ENCODE data around the gene NEGR1. TPM values are rescaled to one million over a fixed set of nuclear protein-coding genes. Genes with fewer than 3 reads are reported as not detected.

Gene NEGR1
- total RNA-seq, 1 experiment from 2014 or later: 0.05 TPM

- POLR2A ChIA-PET: no interaction called here
Measured at GRCh38 chr1:71618191-71618590, 664.1 kb downstream of the NEGR1 start.

DNA sequence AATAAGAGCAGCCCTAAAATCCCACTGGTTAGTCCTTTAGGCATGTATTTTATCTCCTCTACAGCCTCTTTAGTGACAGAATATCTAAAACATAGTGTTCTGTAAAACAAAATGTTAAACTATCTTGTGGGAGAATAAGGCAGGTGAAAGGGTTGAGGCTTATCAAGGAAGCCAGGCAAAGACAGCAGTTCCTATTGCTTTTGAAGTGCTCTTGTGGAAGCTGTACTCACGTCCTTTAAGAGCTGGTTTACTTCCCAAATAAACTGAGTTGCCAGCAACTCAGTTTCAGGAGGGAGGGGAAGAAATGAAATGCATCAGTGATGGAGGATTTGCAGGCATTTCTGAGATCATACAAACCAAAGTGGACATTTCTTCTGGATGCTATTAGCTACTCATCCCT lies 671.9 kb downstream of the NEGR1 start:
- Histone ChIP-seq H3K27me3 (ENCODE audit: insufficient read depth, low read length) (no peaks in the 10 kb centered on the region), H3K4me2 (ENCODE audit: low read length) (no peak overlapping the region), H3K4me1 (ENCODE audit: control insufficient read depth in 1 of 2, insufficient read depth in 2 of 2, low read length in 2 of 2) (no peaks in the 10 kb centered on the region), H3K4me3 (replicated peaks in 1 of 2; ENCODE audit: low read depth in 1 of 2, low read length in 2 of 2) (no peak overlapping the region), H3K36me3 (ENCODE audit: control insufficient read depth in 1 of 2, insufficient read depth in 2 of 2, low read length in 2 of 2) (no peaks in the 10 kb centered on the region), H3K9me3 (ENCODE audit: control insufficient read depth in 1 of 2, insufficient read depth in 1 of 2, low read depth in 1 of 2, low read length in 2 of 2) (peaks cover 0 to 20% of the 10 kb centered on the region in 2 experiments; a peak in 2 of 4 replicates), H3K9ac (ENCODE audit: low read length) (no peak overlapping the region), H2AFZ (ENCODE audit: low read depth, low read length, poor library complexity, severe bottlenecking) (no peak overlapping the region), H3K27ac (ENCODE audit: low read depth, low read length) (no peak overlapping the region), H3K9me2 (ENCODE audit: insufficient read depth) (no peaks in the 10 kb centered on the region), H3K79me2 (ENCODE audit: insufficient read depth, low read length) (no peaks in the 10 kb centered on the region), H4K20me1 (ENCODE audit: insufficient read depth) (no peaks in the 10 kb centered on the region)
- ChIA-PET CTCF (no interaction called here), POLR2A (no interaction called here), RAD21 (ENCODE audit: low non-redundant PET in 1 of 2, low total read pairs in 2 of 2, uncharacterized antibody in 2 of 2, unreplicated experiment in 2 of 2) (no interaction called here)
- no peak for ATAC-seq
- intact Hi-C loops (cut with micrococcal nuclease): no loop called here
- BruUV-seq (replicated peaks): no TSS peak
- DNase-seq (ENCODE audit: low read depth, low spot score): no peak
- TF ChIP-seq, protein P1, sequence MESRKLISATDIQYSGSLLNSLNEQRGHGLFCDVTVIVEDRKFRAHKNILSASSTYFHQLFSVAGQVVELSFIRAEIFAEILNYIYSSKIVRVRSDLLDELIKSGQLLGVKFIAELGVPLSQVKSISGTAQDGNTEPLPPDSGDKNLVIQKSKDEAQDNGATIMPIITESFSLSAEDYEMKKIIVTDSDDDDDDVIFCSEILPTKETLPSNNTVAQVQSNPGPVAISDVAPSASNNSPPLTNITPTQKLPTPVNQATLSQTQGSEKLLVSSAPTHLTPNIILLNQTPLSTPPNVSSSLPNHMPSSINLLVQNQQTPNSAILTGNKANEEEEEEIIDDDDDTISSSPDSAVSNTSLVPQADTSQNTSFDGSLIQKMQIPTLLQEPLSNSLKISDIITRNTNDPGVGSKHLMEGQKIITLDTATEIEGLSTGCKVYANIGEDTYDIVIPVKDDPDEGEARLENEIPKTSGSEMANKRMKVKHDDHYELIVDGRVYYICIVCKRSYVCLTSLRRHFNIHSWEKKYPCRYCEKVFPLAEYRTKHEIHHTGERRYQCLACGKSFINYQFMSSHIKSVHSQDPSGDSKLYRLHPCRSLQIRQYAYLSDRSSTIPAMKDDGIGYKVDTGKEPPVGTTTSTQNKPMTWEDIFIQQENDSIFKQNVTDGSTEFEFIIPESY (IDR thresholded peaks at IDR 0.05; ENCODE audit: extremely low read depth, insufficient replicate concordance, low read length): no peak
- no peak for TF ChIP-seq ZFX (IDR thresholded peaks at IDR 0.05)
- no peak for TF ChIP-seq ELF1 (IDR thresholded peaks at IDR 0.05; ENCODE audit: borderline replicate concordance, low read depth)
- TF ChIP-seq RAD21 (IDR thresholded peaks at IDR 0.05; ENCODE audit: low read depth): no peak
- TF ChIP-seq, protein P2, sequence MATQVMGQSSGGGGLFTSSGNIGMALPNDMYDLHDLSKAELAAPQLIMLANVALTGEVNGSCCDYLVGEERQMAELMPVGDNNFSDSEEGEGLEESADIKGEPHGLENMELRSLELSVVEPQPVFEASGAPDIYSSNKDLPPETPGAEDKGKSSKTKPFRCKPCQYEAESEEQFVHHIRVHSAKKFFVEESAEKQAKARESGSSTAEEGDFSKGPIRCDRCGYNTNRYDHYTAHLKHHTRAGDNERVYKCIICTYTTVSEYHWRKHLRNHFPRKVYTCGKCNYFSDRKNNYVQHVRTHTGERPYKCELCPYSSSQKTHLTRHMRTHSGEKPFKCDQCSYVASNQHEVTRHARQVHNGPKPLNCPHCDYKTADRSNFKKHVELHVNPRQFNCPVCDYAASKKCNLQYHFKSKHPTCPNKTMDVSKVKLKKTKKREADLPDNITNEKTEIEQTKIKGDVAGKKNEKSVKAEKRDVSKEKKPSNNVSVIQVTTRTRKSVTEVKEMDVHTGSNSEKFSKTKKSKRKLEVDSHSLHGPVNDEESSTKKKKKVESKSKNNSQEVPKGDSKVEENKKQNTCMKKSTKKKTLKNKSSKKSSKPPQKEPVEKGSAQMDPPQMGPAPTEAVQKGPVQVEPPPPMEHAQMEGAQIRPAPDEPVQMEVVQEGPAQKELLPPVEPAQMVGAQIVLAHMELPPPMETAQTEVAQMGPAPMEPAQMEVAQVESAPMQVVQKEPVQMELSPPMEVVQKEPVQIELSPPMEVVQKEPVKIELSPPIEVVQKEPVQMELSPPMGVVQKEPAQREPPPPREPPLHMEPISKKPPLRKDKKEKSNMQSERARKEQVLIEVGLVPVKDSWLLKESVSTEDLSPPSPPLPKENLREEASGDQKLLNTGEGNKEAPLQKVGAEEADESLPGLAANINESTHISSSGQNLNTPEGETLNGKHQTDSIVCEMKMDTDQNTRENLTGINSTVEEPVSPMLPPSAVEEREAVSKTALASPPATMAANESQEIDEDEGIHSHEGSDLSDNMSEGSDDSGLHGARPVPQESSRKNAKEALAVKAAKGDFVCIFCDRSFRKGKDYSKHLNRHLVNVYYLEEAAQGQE (IDR thresholded peaks at IDR 0.05; ENCODE audit: low read depth): no peak
- no peak for TF ChIP-seq ZNF274 (IDR thresholded peaks at IDR 0.05; ENCODE audit: low read depth, low read length)
- no peak for TF ChIP-seq POLR2AphosphoS5 (IDR thresholded peaks at IDR 0.05; ENCODE audit: low read depth, low read length)
- TF ChIP-seq SP1 (IDR thresholded peaks at IDR 0.05; ENCODE audit: low read depth): no peak
- TF ChIP-seq, protein P3, sequence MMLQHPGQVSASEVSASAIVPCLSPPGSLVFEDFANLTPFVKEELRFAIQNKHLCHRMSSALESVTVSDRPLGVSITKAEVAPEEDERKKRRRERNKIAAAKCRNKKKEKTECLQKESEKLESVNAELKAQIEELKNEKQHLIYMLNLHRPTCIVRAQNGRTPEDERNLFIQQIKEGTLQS (IDR thresholded peaks at IDR 0.05): no peak
- no peak for TF ChIP-seq EZH2 (IDR thresholded peaks at IDR 0.05)
- TF ChIP-seq, protein P4, sequence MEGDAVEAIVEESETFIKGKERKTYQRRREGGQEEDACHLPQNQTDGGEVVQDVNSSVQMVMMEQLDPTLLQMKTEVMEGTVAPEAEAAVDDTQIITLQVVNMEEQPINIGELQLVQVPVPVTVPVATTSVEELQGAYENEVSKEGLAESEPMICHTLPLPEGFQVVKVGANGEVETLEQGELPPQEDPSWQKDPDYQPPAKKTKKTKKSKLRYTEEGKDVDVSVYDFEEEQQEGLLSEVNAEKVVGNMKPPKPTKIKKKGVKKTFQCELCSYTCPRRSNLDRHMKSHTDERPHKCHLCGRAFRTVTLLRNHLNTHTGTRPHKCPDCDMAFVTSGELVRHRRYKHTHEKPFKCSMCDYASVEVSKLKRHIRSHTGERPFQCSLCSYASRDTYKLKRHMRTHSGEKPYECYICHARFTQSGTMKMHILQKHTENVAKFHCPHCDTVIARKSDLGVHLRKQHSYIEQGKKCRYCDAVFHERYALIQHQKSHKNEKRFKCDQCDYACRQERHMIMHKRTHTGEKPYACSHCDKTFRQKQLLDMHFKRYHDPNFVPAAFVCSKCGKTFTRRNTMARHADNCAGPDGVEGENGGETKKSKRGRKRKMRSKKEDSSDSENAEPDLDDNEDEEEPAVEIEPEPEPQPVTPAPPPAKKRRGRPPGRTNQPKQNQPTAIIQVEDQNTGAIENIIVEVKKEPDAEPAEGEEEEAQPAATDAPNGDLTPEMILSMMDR (IDR thresholded peaks at IDR 0.05 in 2 of 3, conservative IDR thresholded peaks at IDR 0.05 in 1 of 3; ENCODE audit: borderline replicate concordance in 1 of 3, insufficient read depth in 1 of 3, low read depth in 2 of 3, low read length in 2 of 3): no peak
- no peak for TF ChIP-seq EGR1 (IDR thresholded peaks at IDR 0.05; ENCODE audit: low read depth)
- no peak for TF ChIP-seq JUND (IDR thresholded peaks at IDR 0.05)

More at GRCh38 chr1:71618191-71618590, 664.1 kb downstream of the NEGR1 start:
- Histone ChIP-seq H3K4me2 (ENCODE audit: low read length) (no peak overlapping the region), H4K20me1 (ENCODE audit: insufficient read depth) (no peaks in the 10 kb centered on the region), H3K79me2 (ENCODE audit: insufficient read depth, low read length) (no peaks in the 10 kb centered on the region), H3K9me2 (ENCODE audit: insufficient read depth) (no peaks in the 10 kb centered on the region), H3K27me3 (ENCODE audit: insufficient read depth, low read length) (no peaks in the 10 kb centered on the region), H3K27ac (ENCODE audit: low read depth, low read length) (no peak overlapping the region), H3K9ac (ENCODE audit: low read length) (no peak overlapping the region), H3K4me1 (ENCODE audit: control insufficient read depth in 1 of 2, insufficient read depth in 2 of 2, low read length in 2 of 2) (no peaks in the 10 kb centered on the region), H3K9me3 (ENCODE audit: control insufficient read depth in 1 of 2, insufficient read depth in 1 of 2, low read depth in 1 of 2, low read length in 2 of 2) (peaks cover 0 to 17% of the 10 kb centered on the region in 2 experiments; a peak in 2 of 4 replicates), H2AFZ (ENCODE audit: low read depth, low read length, poor library complexity, severe bottlenecking) (no peak overlapping the region), H3K36me3 (ENCODE audit: control insufficient read depth in 1 of 2, insufficient read depth in 2 of 2, low read length in 2 of 2) (no peaks in the 10 kb centered on the region), H3K4me3 (replicated peaks in 1 of 2; ENCODE audit: low read depth in 1 of 2, low read length in 2 of 2) (no peak overlapping the region)
- intact Hi-C loops (cut with micrococcal nuclease): no loop called here
- no peak for ATAC-seq
- RAD21 ChIA-PET (ENCODE audit: low non-redundant PET in 1 of 2, low total read pairs in 2 of 2, uncharacterized antibody in 2 of 2, unreplicated experiment in 2 of 2): no interaction called here
- no peak for TF ChIP-seq FOSL1 (IDR thresholded peaks at IDR 0.05; ENCODE audit: low read depth)
- no peak for TF ChIP-seq RAD21 (IDR thresholded peaks at IDR 0.05; ENCODE audit: low read depth)
- no peak for DNase-seq (ENCODE audit: low read depth, low spot score)
- CTCF ChIA-PET: no interaction called here
- BruUV-seq (replicated peaks): no TSS peak
